ENCODE measurements around the gene PRB2. TPM values are rescaled to one million over a fixed set of nuclear protein-coding genes. Genes with fewer than 3 reads are reported as not detected.
"Not testable (repeated sequence)": the region's sequence is repeated elsewhere in the genome, so short reads cannot be mapped to it uniquely, and the experiment has no call there.

PRB2 gene
- not detected in 2 replicates for total RNA-seq (2014; rRNA removed; shearing (Covaris generic))

- DNase-seq (ENCODE audit: low spot score); in situ Hi-C loops (cut with HindIII; ENCODE audit: low sequenced_read_pairs): not testable (repeated sequence)
Observed at GRCh38 chr12:11395467-11395866, at the start of gene PRB2. TSS of gene PRB2 (minus strand) at chr12:11395567. CDS start at chr12:11395529, 38 bp downstream.

GRCh38 chr12:11437966-11438365 is 42.6 kb upstream of the PRB2 start:
- in situ Hi-C loops (cut with HindIII; ENCODE audit: low sequenced_read_pairs) = no loop called here
- no peak for DNase-seq (ENCODE audit: low spot score)

GRCh38 chr12:11433664-11434063 is 38.3 kb upstream of the PRB2 start:
- in situ Hi-C loops (cut with HindIII; ENCODE audit: low sequenced_read_pairs) = no loop called here
- no peak for DNase-seq (ENCODE audit: low spot score)

GRCh38 chr12:11431486-11431885 is 36.1 kb upstream of the PRB2 start:
- in situ Hi-C loops (cut with HindIII; ENCODE audit: low sequenced_read_pairs) = no loop called here
- DNase-seq (ENCODE audit: low spot score) = no peak

GRCh38 chr12:11427341-11427740 is 32.0 kb upstream of the PRB2 start:
- DNase-seq (ENCODE audit: low spot score) = no peak
- in situ Hi-C loops (cut with HindIII; ENCODE audit: low sequenced_read_pairs) = no loop called here

GRCh38 chr12:11412731-11413130 is 17.4 kb upstream of the PRB2 start:
- in situ Hi-C loops (cut with HindIII; ENCODE audit: low sequenced_read_pairs) = no loop called here
- DNase-seq (ENCODE audit: low spot score) = no peak

GRCh38 chr12:11408096-11408495 is 12.7 kb upstream of the PRB2 start:
- in situ Hi-C loops (cut with HindIII; ENCODE audit: low sequenced_read_pairs) = no loop called here
- DNase-seq (ENCODE audit: low spot score) = no peak

- in situ Hi-C loops (cut with HindIII; ENCODE audit: low sequenced_read_pairs) = no loop called here
Observed at GRCh38 chr12:11397366-11397765, 2.0 kb upstream of the PRB2 start.

GRCh38 chr12:11391456-11391855 is 3.9 kb downstream of the PRB2 start:
- in situ Hi-C loops (cut with HindIII; ENCODE audit: low sequenced_read_pairs); DNase-seq (ENCODE audit: low spot score): not testable (repeated sequence)

More at GRCh38 chr12:11397366-11397765, 2.0 kb upstream of the PRB2 start:
- no peak for DNase-seq (ENCODE audit: low spot score)

GRCh38 chr12:11377420-11377819 is 17.9 kb downstream of the PRB2 start:
- not testable (repeated sequence) for DNase-seq (ENCODE audit: low spot score)

GRCh38 chr12:11361151-11361550 is 34.2 kb downstream of the PRB2 start:
- DNase-seq (ENCODE audit: low spot score) = no peak
- in situ Hi-C loops (cut with HindIII; ENCODE audit: low sequenced_read_pairs) = no loop called here

More at GRCh38 chr12:11377420-11377819, 17.9 kb downstream of the PRB2 start:
- in situ Hi-C loops (cut with HindIII; ENCODE audit: low sequenced_read_pairs) = not testable (repeated sequence)

- in situ Hi-C loops (cut with HindIII; ENCODE audit: low sequenced_read_pairs); DNase-seq (ENCODE audit: low spot score): not testable (repeated sequence)
Observed at GRCh38 chr12:11360205-11360883, 35.0 kb downstream of the PRB2 start.

GRCh38 chr12:11351736-11352135 is 43.6 kb downstream of the PRB2 start:
- in situ Hi-C loops (cut with HindIII; ENCODE audit: low sequenced_read_pairs); DNase-seq (ENCODE audit: low spot score): not testable (repeated sequence)

- in situ Hi-C loops (cut with HindIII; ENCODE audit: low sequenced_read_pairs) = no loop called here
- DNase-seq (ENCODE audit: low spot score) = no peak
Observed at GRCh38 chr12:11348439-11348838, 46.9 kb downstream of the PRB2 start.

- in situ Hi-C loops (cut with HindIII; ENCODE audit: low sequenced_read_pairs) = no loop called here
- DNase-seq (ENCODE audit: low spot score) = no peak
Observed at GRCh38 chr12:11347810-11348209, 47.6 kb downstream of the PRB2 start.

- DNase-seq (ENCODE audit: low spot score) = no peak
- in situ Hi-C loops (cut with HindIII; ENCODE audit: low sequenced_read_pairs) = no loop called here
Observed at GRCh38 chr12:11344500-11344899, 50.9 kb downstream of the PRB2 start.

Other genes with a start within 250 kb of the PRB2 start
- gene SMIM10L1, start 224.4 kb downstream of the PRB2 start, total RNA-seq (2014; rRNA removed; shearing (Covaris generic)) = 10.3 and 11.4 TPM in 2 replicates
- not detected in 2 replicates for gene TAS2R42, start 208.6 kb downstream of the PRB2 start, total RNA-seq (2014; rRNA removed; shearing (Covaris generic))
- not detected in 2 replicates for gene PRB3, start 125.9 kb downstream of the PRB2 start, total RNA-seq (2014; rRNA removed; shearing (Covaris generic))
- gene PRB4, start 85.1 kb downstream of the PRB2 start, total RNA-seq (2014; rRNA removed; shearing (Covaris generic)) = not detected in 2 replicates

Data from G401 (cell line).